Esophagus muscularis mucosa (tissue), 4 donors: ENCODE results near the gene CPS1. TPM values are rescaled to one million over a fixed set of nuclear protein-coding genes. Genes with fewer than 3 reads are reported as not detected.

Source experiments
- DNase-seq: peaks from one replicate; pipeline ENCODE4 v3.0.0-alpha.2; 2017; ENCODE audit errors: extremely low spot score
- H3K27ac ChIP-seq, 4 donors: fragments of 200-600 bp; sonication (generic); replicated peaks in 1 of 4; 1 replicate in 3 of 4; 2 replicates in 1 of 4; pipeline ENCODE4 v1.5.1; 2016 to 2019; ENCODE audit warnings: mild to moderate bottlenecking in 1 of 4
- H3K27me3 ChIP-seq, 4 donors: fragments of 200-600 bp; sonication (generic); one replicate each; pipeline versions ENCODE4 v1.5.1 to v1.6.0; 2016 to 2019
- H3K36me3 ChIP-seq, 4 donors: fragments of 200-600 bp; sonication (generic); one replicate each; pipeline ENCODE4 v1.5.1; 2016 to 2019
- H3K4me1 ChIP-seq, 4 donors: fragments of 200-600 bp; sonication (generic); one replicate each; pipeline ENCODE4 v1.5.1; 2016 to 2019
- H3K4me3 ChIP-seq, 4 donors: fragments of 200-600 bp; sonication (generic); 1 replicate in 2 of 4; 2 replicates in 2 of 4; pipeline ENCODE4 v1.5.1; 2016 to 2019; ENCODE audit warnings: mild to moderate bottlenecking in 4 of 4, moderate library complexity in 1 of 4
- H3K9me3 ChIP-seq, 4 donors: fragments of 200-600 bp; sonication (generic); 1 replicate in 3 of 4; 2 replicates in 1 of 4; pipeline ENCODE4 v1.5.1; 2016 to 2019
- EP300 ChIP-seq: sonication (generic); formaldehyde crosslinking; IDR thresholded peaks from one replicate; pipeline ENCODE4 v1.6.1; 2017; ENCODE audit warnings: antibody characterized with exemption
- POLR2A ChIP-seq: fragments of 450-650 bp; IDR thresholded peaks from one replicate; pipeline ENCODE4 v1.6.1; 2017; ENCODE audit warnings: antibody characterized with exemption, moderate library complexity, mild to moderate bottlenecking, low read depth
- POLR2AphosphoS5 ChIP-seq, 2 donors: sonication (generic); formaldehyde crosslinking; IDR thresholded peaks; one replicate each; pipeline ENCODE4 v1.6.1; 2017; ENCODE audit warnings: antibody characterized with exemption in 2 of 2
- WGBS: methylation state at CpG from one replicate; pipeline ENCODE4 v1.1.5; 2018; 5-methylcytosine and 5-hydroxymethylcytosine counted together
- intact Hi-C: fragments of 100-400 bp; cut with DNase I; formaldehyde crosslinking; loops from one replicate; pipeline ENCODE4 v1.15.1; 2023
- total RNA-seq, 4 donors: library from RNA; depleted of rRNA; stranded (reverse); fragments of >200 nt; gene quantifications; one replicate each; pipeline versions ENCODE4 v1.1.0 to v1.2.1, GENCODE V29; 2016
- TF ChIP-seq, protein P1 (sequence below), 3 experiments: fragments of 200-600 bp in 2 of 3; fragments of 450-650 bp in 1 of 3; sonication (generic) in 2 of 3; IDR thresholded peaks; one replicate each; pipeline ENCODE4 v1.5.1; 2017 to 2019; ENCODE audit warnings: antibody characterized with exemption in 3 of 3, mild to moderate bottlenecking in 2 of 3, moderate library complexity in 1 of 3

Gene CPS1
- total RNA-seq, 4 donors from 2014 or later: 1.0 to 2.4 (median 1.6) TPM

GRCh38 chr2:210671065-210671464 is 114.7 kb downstream of the CPS1 start:
- no peak for DNase-seq
- WGBS: 66% methylated on average over 3 of the region's 3 CpGs
- H3K27me3 ChIP-seq: no peaks in the 10 kb centered on the region
- H3K4me1 ChIP-seq: no peaks in the 10 kb centered on the region
- no peaks in the 10 kb centered on the region for H3K36me3 ChIP-seq
- no peaks in the 10 kb centered on the region for H3K9me3 ChIP-seq
- intact Hi-C loops: no loop called here
- H3K27ac ChIP-seq: no peak overlapping the region
- TF ChIP-seq EP300 (no peak), POLR2A (no peak), POLR2AphosphoS5 (IDR thresholded peaks at IDR 0.05) (no peak)
- TF ChIP-seq, protein P1, sequence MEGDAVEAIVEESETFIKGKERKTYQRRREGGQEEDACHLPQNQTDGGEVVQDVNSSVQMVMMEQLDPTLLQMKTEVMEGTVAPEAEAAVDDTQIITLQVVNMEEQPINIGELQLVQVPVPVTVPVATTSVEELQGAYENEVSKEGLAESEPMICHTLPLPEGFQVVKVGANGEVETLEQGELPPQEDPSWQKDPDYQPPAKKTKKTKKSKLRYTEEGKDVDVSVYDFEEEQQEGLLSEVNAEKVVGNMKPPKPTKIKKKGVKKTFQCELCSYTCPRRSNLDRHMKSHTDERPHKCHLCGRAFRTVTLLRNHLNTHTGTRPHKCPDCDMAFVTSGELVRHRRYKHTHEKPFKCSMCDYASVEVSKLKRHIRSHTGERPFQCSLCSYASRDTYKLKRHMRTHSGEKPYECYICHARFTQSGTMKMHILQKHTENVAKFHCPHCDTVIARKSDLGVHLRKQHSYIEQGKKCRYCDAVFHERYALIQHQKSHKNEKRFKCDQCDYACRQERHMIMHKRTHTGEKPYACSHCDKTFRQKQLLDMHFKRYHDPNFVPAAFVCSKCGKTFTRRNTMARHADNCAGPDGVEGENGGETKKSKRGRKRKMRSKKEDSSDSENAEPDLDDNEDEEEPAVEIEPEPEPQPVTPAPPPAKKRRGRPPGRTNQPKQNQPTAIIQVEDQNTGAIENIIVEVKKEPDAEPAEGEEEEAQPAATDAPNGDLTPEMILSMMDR (IDR thresholded peaks at IDR 0.05): no peak
- H3K4me3 ChIP-seq: no peak overlapping the region

- no peak for DNase-seq
- TF ChIP-seq POLR2AphosphoS5 (IDR thresholded peaks at IDR 0.05) (no peak), EP300 (no peak), POLR2A (no peak)
- TF ChIP-seq, protein P1 (IDR thresholded peaks at IDR 0.05): no peak
- Histone ChIP-seq H3K27me3 (no peaks in the 10 kb centered on the region), H3K4me1 (no peaks in the 10 kb centered on the region), H3K27ac (no peak overlapping the region), H3K9me3 (no peaks in the 10 kb centered on the region), H3K36me3 (no peaks in the 10 kb centered on the region), H3K4me3 (no peak overlapping the region)
- intact Hi-C loops: no loop called here
- WGBS: 68% methylated on average over 1 of the region's 1 CpG
Observed at GRCh38 chr2:210673117-210673516, 116.7 kb downstream of the CPS1 start.

GRCh38 chr2:210676067-210676466 is 119.7 kb downstream of the CPS1 start:
- DNase-seq: no peak
- no peaks in the 10 kb centered on the region for H3K36me3 ChIP-seq
- H3K4me1 ChIP-seq: no peaks in the 10 kb centered on the region
- TF ChIP-seq EP300: no peak
- TF ChIP-seq POLR2A: no peak
- TF ChIP-seq POLR2AphosphoS5 (IDR thresholded peaks at IDR 0.05): no peak
- no peak overlapping the region for H3K4me3 ChIP-seq
- H3K9me3 ChIP-seq: no peaks in the 10 kb centered on the region
- H3K27me3 ChIP-seq: no peaks in the 10 kb centered on the region
- intact Hi-C loops: no loop called here
- WGBS: 86% methylated on average over 3 of the region's 3 CpGs
- H3K27ac ChIP-seq: no peak overlapping the region

- DNase-seq: no peak
- no peak for TF ChIP-seq POLR2A
- no peak for TF ChIP-seq EP300
- TF ChIP-seq, protein P1 (IDR thresholded peaks at IDR 0.05): no peak
- intact Hi-C loops: no loop called here
- no peak overlapping the region for H3K4me3 ChIP-seq
- no peaks in the 10 kb centered on the region for H3K36me3 ChIP-seq
- H3K4me1 ChIP-seq: no peaks in the 10 kb centered on the region
- no peaks in the 10 kb centered on the region for H3K9me3 ChIP-seq
- H3K27me3 ChIP-seq: no peaks in the 10 kb centered on the region
- no peak overlapping the region for H3K27ac ChIP-seq
Observed at GRCh38 chr2:210681491-210681890, 125.1 kb downstream of the CPS1 start.

GRCh38 chr2:210686401-210686800 is 130.0 kb downstream of the CPS1 start:
- Histone ChIP-seq H3K36me3 (no peaks in the 10 kb centered on the region), H3K4me1 (no peaks in the 10 kb centered on the region), H3K9me3 (no peaks in the 10 kb centered on the region), H3K27ac (no peak overlapping the region), H3K27me3 (no peaks in the 10 kb centered on the region), H3K4me3 (no peak overlapping the region)
- no peak for DNase-seq
- TF ChIP-seq POLR2AphosphoS5 (IDR thresholded peaks at IDR 0.05): no peak
- no peak for TF ChIP-seq POLR2A
- no peak for TF ChIP-seq EP300
- TF ChIP-seq, protein P1 (IDR thresholded peaks at IDR 0.05): no peak
- 57% methylated on average over 3 of the region's 3 CpGs for WGBS
- intact Hi-C loops: no loop called here
